NCI-H2196 (cell line): ENCODE measurements around the gene COL2A1.

Source experiments
- DNase-seq: peaks from one replicate; lab custom pipeline; 2025; ENCODE audit not compliant: unreplicated experiment; lab: John Stamatoyannopoulos, UW

COL2A1 gene

GRCh38 chr12:48015954-48016353 lies 11.7 kb upstream of the COL2A1 start:
- no peak for DNase-seq

- DNase-seq: no peak
Measured at GRCh38 chr12:48015129-48015528, 10.9 kb upstream of the COL2A1 start.

GRCh38 chr12:48013287-48013686 lies 9.0 kb upstream of the COL2A1 start:
- no peak for DNase-seq

- no peak for DNase-seq
Measured at GRCh38 chr12:48012070-48012469, 7.8 kb upstream of the COL2A1 start.

- no peak for DNase-seq
Measured at GRCh38 chr12:48010366-48010970, 6.2 kb upstream of the COL2A1 start.

GRCh38 chr12:48009471-48009870 lies 5.2 kb upstream of the COL2A1 start:
- no peak for DNase-seq

GRCh38 chr12:48008950-48009349 lies 4.7 kb upstream of the COL2A1 start:
- no peak for DNase-seq

GRCh38 chr12:48008349-48008748 lies 4.1 kb upstream of the COL2A1 start:
- no peak for DNase-seq

GRCh38 chr12:48007206-48007605 lies 2.9 kb upstream of the COL2A1 start:
- DNase-seq: no peak

- DNase-seq: no peak
Measured at GRCh38 chr12:48005750-48006021, 1.4 kb upstream of the COL2A1 start.

- no peak for DNase-seq
Measured at GRCh38 chr12:48005001-48005749, 899 bp upstream of the COL2A1 start.

- DNase-seq: no peak
Measured at GRCh38 chr12:48003226-48004052, 837 bp downstream of the COL2A1 start.

GRCh38 chr12:48002773-48003218 lies 1.5 kb downstream of the COL2A1 start:
- DNase-seq: peak; percentile 19

GRCh38 chr12:48002414-48002730 lies 1.9 kb downstream of the COL2A1 start:
- DNase-seq: no peak

GRCh38 chr12:48001505-48002413 lies 2.5 kb downstream of the COL2A1 start:
- no peak for DNase-seq

GRCh38 chr12:48000878-48001504 lies 3.3 kb downstream of the COL2A1 start:
- DNase-seq: peak; percentile 38

GRCh38 chr12:47999816-48000215 lies 4.5 kb downstream of the COL2A1 start:
- DNase-seq: no peak

- DNase-seq: no peak
Measured at GRCh38 chr12:47997321-47997720, 7.0 kb downstream of the COL2A1 start.

GRCh38 chr12:47995981-47996401 lies 8.3 kb downstream of the COL2A1 start:
- DNase-seq: peak; percentile 45

- DNase-seq: no peak
Measured at GRCh38 chr12:47993491-47993890, 10.8 kb downstream of the COL2A1 start.

- DNase-seq: no peak
Measured at GRCh38 chr12:47992776-47993175, 11.5 kb downstream of the COL2A1 start.
